Psoas muscle (tissue), 8 donors: Measurements from ENCODE around the gene CHAF1A. TPM values are rescaled to one million over a fixed set of nuclear protein-coding genes. Genes with fewer than 3 reads are reported as not detected.

ENCODE experiments used
- ATAC-seq, 4 donors: fragments of 200-7000 bp; cut with Tn5 transposase; one replicate each; pipeline ENCODE4 v1.9.1; 2020; ENCODE audit warnings: moderate library complexity in 3 of 4, mild to moderate bottlenecking in 2 of 4
- DNase-seq, 2 donors: peaks; one replicate each; pipeline ENCODE4 v3.0.0-alpha.2; 2020
- H3K27ac ChIP-seq: fragments of 200-600 bp; one replicate; pipeline ENCODE4 v1.8.0; 2022
- H3K27me3 ChIP-seq, 3 donors: fragments of 200-600 bp in 1 of 3; one replicate each; pipeline versions ENCODE4 v1.6.1 to v1.8.0; 2013 to 2022; ENCODE audit warnings: low read length in 2 of 3, mild to moderate bottlenecking in 2 of 3, moderate library complexity in 1 of 3; ENCODE audit not compliant: insufficient read depth in 3 of 3
- H3K36me3 ChIP-seq, 2 donors: fragments of 200-600 bp in 1 of 2; one replicate each; pipeline versions ENCODE4 v1.6.1 to v1.8.0; 2013 to 2022; ENCODE audit warnings: low read depth in 1 of 2, mild to moderate bottlenecking in 1 of 2, moderate library complexity in 1 of 2; ENCODE audit not compliant: insufficient read depth in 1 of 2
- H3K4me1 ChIP-seq: fragments of 200-600 bp; one replicate; pipeline ENCODE4 v1.8.0; 2022
- H3K4me3 ChIP-seq: fragments of 200-600 bp; one replicate; pipeline ENCODE4 v1.8.0; 2022; ENCODE audit warnings: mild to moderate bottlenecking
- H3K9me3 ChIP-seq: fragments of 200-600 bp; one replicate; pipeline ENCODE4 v1.8.0; 2022
- CTCF ChIP-seq: fragments of 200-600 bp; IDR thresholded peaks from one replicate; pipeline ENCODE4 v1.8.0; 2022; ENCODE audit warnings: antibody characterized with exemption
- WGBS, 3 donors: extraction: QIAGEN DNeasy Blood & Tissue Kit; methylation state at CpG; one replicate each; pipeline versions ENCODE4 v1.1.6 to v1.1.7; 2013; 5-methylcytosine and 5-hydroxymethylcytosine counted together
- intact Hi-C, 2 donors: fragments of 100-400 bp; cut with DNase I; formaldehyde crosslinking; loops; one replicate each; pipeline versions ENCODE4 v1.11.0 to v1.14.2; 2022
- polyA plus RNA-seq, 3 donors: library from polyadenylated mRNA; stranded (reverse); fragments of 200-250 nt; gene quantifications; one replicate each; pipeline ENCODE4 v1.2.3, GENCODE V29; 2013
- total RNA-seq, 4 donors: library from RNA; stranded (reverse); fragmentation: NEBNext Ultra II Directional in 2 of 4; extraction: Animal tissue kit (Norgen Biotek cat#: 25700) in 2 of 4; gene quantifications; one replicate each; pipeline versions ENCODE4 v1.2.1 to v1.2.4, GENCODE V29; 2021 to 2023
- donor health status: healthy with polysubstance abuse.
- donor health status: DM: no; HTN: no; CAD: no; lungs with moderate emphysema.
- donor health status: Bipolar disorder and iron deficiency.
- donor health status: healthy.
- donor health status: DM: yes; HTN: yes; CAD: no.
- donor health status: DM: no; HTN: no; CAD: no.
- donor health status: DM: no; HTN: no; CAD: no.
- donor health status: DM: yes; HTN: yes; CAD: no.

Gene CHAF1A
- total and polyA plus RNA-seq, 7 donors: 5.6 to 12.8 (median 7.5) TPM

DNA sequence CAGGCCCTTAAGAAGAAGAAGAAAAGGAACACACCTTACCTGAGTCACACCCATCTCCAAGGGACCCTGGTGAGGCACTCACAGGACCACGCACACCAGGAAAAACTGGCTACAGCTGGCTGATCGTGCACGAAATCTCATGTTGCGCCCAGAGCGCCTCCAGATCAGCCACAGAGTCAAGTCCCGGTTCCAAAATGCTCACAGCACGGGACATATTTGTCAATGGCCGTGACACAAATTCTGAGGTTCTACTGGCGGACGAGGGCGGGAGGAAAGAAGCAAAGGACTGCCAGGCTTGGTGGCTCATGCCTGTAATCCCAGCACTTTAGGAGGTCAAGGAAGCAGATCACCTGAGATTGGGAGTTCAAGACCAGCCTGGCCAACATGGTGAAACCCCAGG is 23.6 kb upstream of the CHAF1A start:
- ATAC-seq: peak in 2 of 4 donors; percentile 0 to 1
- intact Hi-C loops: no loop called here
- peak in 1 of 2 donors; percentile 16 for DNase-seq
- 58 to 72% (median 62%) methylated on average over 11 of the region's 11 CpGs for WGBS, 3 donors
- Histone ChIP-seq H3K4me1 (peaks cover 64% of the 10 kb centered on the region), H3K27ac (peak overlapping the region; percentile 85), H3K4me3 (no peak overlapping the region), H3K9me3 (no peaks in the 10 kb centered on the region), H3K27me3 (no peaks in the 10 kb centered on the region), H3K36me3 (peaks cover 0 to 8% of the 10 kb centered on the region in 2 donors)
- TF ChIP-seq CTCF: no peak

DNA sequence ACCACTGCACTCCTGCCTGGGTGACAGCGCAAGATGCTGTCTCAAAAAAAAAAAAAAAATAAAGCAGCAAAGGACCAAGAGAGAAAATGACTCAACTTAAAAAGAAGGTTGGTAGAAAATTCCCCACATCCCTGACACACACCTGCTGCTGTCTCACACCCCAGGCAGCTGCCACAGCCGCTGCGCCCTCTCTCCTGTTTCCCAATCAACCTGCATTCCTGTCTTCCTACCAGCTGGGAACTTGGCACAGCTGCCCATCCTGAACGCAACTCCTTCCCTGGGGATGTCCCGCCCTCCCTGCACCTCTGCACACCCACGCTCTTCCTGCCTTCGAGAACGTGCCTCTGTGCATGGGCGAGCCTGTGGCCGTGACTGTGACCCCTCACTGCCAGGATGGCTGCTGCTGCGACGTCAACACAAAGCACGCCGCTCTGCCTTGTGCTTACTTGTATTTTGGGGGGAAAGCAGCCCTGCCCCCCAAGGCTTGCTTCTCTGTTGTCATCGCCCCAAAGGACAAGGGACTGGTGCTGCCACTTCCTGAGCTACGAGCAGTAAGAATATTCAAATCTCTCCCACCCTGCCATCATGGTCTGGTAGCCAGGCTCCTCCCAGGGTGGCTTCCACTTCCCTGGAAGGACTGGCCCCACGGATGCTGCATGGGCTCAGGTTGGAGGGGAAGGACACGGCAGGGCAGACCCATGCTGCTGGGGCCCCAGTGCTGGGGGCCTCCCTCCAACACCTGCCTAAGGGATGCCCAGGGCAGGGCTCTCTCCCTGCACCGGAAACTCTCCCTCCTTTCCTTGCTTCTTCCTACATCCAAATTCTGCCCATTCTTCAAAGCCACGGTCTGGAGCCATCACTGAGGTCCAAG is 22.8 kb upstream of the CHAF1A start:
- H3K4me3 ChIP-seq: no peak overlapping the region
- H3K9me3 ChIP-seq: no peaks in the 10 kb centered on the region
- H3K36me3 ChIP-seq: peaks cover 0 to 15% of the 10 kb centered on the region in 2 donors
- peak; percentile 73 to 77 (median 74) for ATAC-seq
- no peak for TF ChIP-seq CTCF
- H3K27me3 ChIP-seq: no peaks in the 10 kb centered on the region
- WGBS, 3 donors: 16 to 24% (median 18%) methylated on average over 19 to 20 of the region's 20 CpGs
- H3K27ac ChIP-seq: peak overlapping the region; percentile 85
- intact Hi-C loops: no loop called here
- peaks cover 57% of the 10 kb centered on the region for H3K4me1 ChIP-seq
- peak; percentile 84 to 93 for DNase-seq

DNA sequence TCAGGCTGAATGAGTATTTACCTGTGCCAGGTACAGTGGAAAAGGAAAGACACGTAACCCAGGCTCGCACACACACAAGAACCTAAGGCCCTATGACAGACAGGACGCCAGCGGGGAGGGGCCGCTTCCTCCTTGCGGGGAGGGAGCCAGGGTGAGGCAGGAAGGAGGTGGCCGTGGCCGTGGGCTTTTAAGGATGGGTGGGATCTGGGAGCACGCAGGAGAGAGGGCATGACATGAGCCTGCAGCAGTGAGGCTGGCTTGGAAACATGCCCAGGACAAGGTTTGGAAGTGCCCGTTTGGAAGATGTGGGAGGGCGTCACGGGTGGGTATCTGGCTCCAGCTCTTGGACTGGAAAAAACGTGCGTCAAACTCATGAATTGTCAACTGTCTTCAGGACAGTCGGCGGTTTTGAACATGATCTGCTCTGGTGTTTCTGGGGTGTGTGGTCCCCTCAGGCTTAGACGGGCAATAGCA is 22.1 kb upstream of the CHAF1A start:
- H3K4me1 ChIP-seq: peaks cover 51% of the 10 kb centered on the region
- intact Hi-C loops: no loop called here
- H3K9me3 ChIP-seq: no peaks in the 10 kb centered on the region
- H3K36me3 ChIP-seq: peaks cover 0 to 20% of the 10 kb centered on the region in 2 donors
- ATAC-seq (peak in 1 of 4 donors; percentile 6), DNase-seq (peak; percentile 54 to 74)
- no peaks in the 10 kb centered on the region for H3K27me3 ChIP-seq
- H3K4me3 ChIP-seq: no peak overlapping the region
- 30 to 50% (median 33%) methylated on average over 17 of the region's 17 CpGs for WGBS, 3 donors
- TF ChIP-seq CTCF: no peak
- H3K27ac ChIP-seq: peak overlapping the region; percentile 85

DNA sequence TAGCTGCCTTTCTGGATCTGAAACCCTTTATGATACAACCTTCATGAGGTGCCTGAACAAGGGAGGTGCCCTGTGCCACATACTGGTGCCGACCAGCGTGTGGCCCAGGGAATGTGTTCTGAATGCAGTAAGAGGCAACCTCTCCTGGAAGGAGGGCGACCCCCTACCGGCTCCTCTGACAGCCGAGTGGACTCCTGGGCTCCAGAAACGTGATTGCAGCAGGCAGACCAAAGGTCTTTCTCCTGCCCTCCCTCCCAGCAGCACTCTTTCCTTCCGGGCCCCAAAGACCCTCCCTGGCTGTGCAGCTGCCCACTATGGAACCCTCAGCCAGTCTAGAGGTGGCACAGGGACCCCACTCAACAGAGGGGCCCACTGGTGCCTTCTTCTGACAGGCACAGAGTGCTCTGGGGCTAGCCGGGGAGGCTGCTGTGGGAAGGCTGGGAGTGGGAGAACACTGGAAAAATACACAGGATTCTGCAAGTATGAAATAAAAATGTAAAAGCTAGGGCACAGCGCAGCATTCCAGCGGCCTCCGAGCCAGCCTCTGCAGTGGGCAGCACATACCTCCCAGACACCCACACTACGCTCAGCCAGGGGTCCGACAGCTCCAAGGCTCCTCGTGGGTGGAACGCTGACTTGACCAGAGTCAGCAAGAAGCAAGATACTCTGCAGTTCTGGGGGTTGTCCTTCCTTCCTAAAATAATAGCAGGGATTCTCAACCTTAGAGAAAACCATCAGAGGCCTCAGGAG is 17.0 kb upstream of the CHAF1A start:
- H3K4me3 ChIP-seq: no peak overlapping the region
- H3K36me3 ChIP-seq: peaks cover 0 to 27% of the 10 kb centered on the region in 2 donors
- DNase-seq (peak in 1 of 2 donors; percentile 45), ATAC-seq (no peak)
- WGBS, 3 donors: 79 to 84% (median 81%) methylated on average over 15 of the region's 15 CpGs
- H3K4me1 ChIP-seq: peaks cover 46% of the 10 kb centered on the region
- H3K27me3 ChIP-seq: no peaks in the 10 kb centered on the region
- no peaks in the 10 kb centered on the region for H3K9me3 ChIP-seq
- H3K27ac ChIP-seq: peak overlapping the region; percentile 30
- intact Hi-C loops: no loop called here
- TF ChIP-seq CTCF: no peak
